ENCODE measurements around the gene CALCOCO2. TPM values are rescaled to one million over a fixed set of nuclear protein-coding genes. Genes with fewer than 3 reads are reported as not detected.

Gene CALCOCO2
- total and polyA plus RNA-seq, 2 of the 13 experiments (the other 11 are each of a cell fraction or from before 2014, with no cell fraction given), result 72.9 to 111 TPM

DNA sequence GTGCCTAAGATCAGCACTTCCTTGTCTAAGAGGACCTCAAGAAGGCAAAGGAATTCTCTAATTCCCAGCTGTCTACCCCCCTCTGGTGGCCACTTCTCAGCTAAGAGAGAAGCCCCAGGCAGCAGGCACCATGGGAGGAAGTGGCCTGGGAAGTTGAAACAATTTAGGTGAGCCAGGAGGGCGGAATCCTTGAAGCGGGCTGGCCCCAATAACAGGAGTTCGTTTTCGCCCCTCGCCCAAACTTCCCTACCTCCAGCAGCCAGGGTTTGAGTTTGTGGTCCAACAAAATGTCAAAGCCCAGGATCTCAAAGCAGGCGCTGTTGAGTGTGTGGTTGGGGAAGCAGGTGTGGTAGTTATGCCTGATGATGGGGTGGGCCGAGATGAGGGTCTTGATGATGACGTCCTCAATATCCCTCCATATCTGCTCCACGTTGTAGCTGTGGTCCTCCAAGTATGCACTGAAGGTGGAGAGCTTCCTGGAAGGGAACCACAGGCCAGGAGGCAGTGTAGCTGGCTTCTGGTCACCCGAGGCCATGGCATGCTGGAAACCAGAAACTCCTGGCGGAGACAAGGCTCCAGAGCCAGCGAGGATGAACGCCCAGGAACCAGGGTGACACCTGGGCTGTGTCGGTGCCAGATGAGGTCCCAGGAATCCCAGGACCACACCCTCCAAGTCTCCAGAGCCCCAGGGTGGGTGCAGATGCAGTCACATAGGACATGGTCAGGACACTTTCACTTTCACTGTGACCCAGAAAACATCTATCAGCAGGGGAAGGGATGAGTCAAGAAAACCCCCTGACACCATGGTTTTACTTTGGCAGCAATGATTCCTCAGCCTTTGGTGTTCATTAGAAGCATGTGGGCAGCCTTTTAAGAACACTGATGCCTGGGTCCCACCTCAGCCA lies 39.5 kb upstream of the CALCOCO2 start (continued):
- TF ChIP-seq, protein P1, sequence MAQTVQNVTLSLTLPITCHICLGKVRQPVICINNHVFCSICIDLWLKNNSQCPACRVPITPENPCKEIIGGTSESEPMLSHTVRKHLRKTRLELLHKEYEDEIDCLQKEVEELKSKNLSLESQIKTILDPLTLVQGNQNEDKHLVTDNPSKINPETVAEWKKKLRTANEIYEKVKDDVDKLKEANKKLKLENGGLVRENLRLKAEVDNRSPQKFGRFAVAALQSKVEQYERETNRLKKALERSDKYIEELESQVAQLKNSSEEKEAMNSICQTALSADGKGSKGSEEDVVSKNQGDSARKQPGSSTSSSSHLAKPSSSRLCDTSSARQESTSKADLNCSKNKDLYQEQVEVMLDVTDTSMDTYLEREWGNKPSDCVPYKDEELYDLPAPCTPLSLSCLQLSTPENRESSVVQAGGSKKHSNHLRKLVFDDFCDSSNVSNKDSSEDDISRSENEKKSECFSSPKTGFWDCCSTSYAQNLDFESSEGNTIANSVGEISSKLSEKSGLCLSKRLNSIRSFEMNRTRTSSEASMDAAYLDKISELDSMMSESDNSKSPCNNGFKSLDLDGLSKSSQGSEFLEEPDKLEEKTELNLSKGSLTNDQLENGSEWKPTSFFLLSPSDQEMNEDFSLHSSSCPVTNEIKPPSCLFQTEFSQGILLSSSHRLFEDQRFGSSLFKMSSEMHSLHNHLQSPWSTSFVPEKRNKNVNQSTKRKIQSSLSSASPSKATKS (CRISPR knock-in tag; IDR thresholded peaks at IDR 0.05), result no peak
- no peak for TF ChIP-seq HDAC6 (IDR thresholded peaks at IDR 0.05; ENCODE audit: low read depth, low read length)
- TF ChIP-seq, protein P2, sequence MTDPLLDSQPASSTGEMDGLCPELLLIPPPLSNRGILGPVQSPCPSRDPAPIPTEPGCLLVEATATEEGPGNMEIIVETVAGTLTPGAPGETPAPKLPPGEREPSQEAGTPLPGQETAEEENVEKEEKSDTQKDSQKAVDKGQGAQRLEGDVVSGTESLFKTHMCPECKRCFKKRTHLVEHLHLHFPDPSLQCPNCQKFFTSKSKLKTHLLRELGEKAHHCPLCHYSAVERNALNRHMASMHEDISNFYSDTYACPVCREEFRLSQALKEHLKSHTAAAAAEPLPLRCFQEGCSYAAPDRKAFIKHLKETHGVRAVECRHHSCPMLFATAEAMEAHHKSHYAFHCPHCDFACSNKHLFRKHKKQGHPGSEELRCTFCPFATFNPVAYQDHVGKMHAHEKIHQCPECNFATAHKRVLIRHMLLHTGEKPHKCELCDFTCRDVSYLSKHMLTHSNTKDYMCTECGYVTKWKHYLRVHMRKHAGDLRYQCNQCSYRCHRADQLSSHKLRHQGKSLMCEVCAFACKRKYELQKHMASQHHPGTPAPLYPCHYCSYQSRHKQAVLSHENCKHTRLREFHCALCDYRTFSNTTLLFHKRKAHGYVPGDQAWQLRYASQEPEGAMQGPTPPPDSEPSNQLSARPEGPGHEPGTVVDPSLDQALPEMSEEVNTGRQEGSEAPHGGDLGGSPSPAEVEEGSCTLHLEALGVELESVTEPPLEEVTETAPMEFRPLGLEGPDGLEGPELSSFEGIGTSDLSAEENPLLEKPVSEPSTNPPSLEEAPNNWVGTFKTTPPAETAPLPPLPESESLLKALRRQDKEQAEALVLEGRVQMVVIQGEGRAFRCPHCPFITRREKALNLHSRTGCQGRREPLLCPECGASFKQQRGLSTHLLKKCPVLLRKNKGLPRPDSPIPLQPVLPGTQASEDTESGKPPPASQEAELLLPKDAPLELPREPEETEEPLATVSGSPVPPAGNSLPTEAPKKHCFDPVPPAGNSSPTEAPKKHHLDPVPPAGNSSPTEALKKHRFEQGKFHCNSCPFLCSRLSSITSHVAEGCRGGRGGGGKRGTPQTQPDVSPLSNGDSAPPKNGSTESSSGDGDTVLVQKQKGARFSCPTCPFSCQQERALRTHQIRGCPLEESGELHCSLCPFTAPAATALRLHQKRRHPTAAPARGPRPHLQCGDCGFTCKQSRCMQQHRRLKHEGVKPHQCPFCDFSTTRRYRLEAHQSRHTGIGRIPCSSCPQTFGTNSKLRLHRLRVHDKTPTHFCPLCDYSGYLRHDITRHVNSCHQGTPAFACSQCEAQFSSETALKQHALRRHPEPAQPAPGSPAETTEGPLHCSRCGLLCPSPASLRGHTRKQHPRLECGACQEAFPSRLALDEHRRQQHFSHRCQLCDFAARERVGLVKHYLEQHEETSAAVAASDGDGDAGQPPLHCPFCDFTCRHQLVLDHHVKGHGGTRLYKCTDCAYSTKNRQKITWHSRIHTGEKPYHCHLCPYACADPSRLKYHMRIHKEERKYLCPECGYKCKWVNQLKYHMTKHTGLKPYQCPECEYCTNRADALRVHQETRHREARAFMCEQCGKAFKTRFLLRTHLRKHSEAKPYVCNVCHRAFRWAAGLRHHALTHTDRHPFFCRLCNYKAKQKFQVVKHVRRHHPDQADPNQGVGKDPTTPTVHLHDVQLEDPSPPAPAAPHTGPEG (CRISPR knock-in tag; IDR thresholded peaks at IDR 0.05), result 0 out of 2 replicates have a peak, but pooled peaks have one; percentile 1
- TF ChIP-seq LCORL (IDR thresholded peaks at IDR 0.05), result no peak
- peak; percentile 69 for TF ChIP-seq LCORL (CRISPR knock-in tag; IDR thresholded peaks at IDR 0.05)
- TF ChIP-seq ZNF629 (CRISPR knock-in tag; conservative IDR thresholded peaks at IDR 0.05), result 0 out of 2 replicates have a peak, but pooled peaks have one; percentile 16
- TF ChIP-seq ZNF614 (CRISPR knock-in tag; IDR thresholded peaks at IDR 0.05; ENCODE audit: borderline replicate concordance), result no peak
- no peak; the same call in 1 of the 2 replicates for TF ChIP-seq ZNF558 (CRISPR knock-in tag; IDR thresholded peaks at IDR 0.05; ENCODE audit: borderline replicate concordance)
- TF ChIP-seq JUN (CRISPR knock-in tag; IDR thresholded peaks at IDR 0.05), result no peak
- no peak for TF ChIP-seq MAFG (CRISPR knock-in tag; IDR thresholded peaks at IDR 0.05)
- no peak for TF ChIP-seq NR2C2 (CRISPR knock-in tag; IDR thresholded peaks at IDR 0.05; ENCODE audit: borderline replicate concordance)
- TF ChIP-seq ZNF569 (CRISPR knock-in tag; IDR thresholded peaks at IDR 0.05; ENCODE audit: borderline replicate concordance), result no peak
- TF ChIP-seq SNAI1 (CRISPR knock-in tag; IDR thresholded peaks at IDR 0.05; ENCODE audit: borderline replicate concordance), result no peak
- TF ChIP-seq ZNF607 (CRISPR knock-in tag; IDR thresholded peaks at IDR 0.05; ENCODE audit: borderline replicate concordance), result 0 out of 2 replicates have a peak, but pooled peaks have one; percentile 45
- TF ChIP-seq ZNF589 (CRISPR knock-in tag; conservative IDR thresholded peaks at IDR 0.05), result no peak
- TF ChIP-seq, protein P3, sequence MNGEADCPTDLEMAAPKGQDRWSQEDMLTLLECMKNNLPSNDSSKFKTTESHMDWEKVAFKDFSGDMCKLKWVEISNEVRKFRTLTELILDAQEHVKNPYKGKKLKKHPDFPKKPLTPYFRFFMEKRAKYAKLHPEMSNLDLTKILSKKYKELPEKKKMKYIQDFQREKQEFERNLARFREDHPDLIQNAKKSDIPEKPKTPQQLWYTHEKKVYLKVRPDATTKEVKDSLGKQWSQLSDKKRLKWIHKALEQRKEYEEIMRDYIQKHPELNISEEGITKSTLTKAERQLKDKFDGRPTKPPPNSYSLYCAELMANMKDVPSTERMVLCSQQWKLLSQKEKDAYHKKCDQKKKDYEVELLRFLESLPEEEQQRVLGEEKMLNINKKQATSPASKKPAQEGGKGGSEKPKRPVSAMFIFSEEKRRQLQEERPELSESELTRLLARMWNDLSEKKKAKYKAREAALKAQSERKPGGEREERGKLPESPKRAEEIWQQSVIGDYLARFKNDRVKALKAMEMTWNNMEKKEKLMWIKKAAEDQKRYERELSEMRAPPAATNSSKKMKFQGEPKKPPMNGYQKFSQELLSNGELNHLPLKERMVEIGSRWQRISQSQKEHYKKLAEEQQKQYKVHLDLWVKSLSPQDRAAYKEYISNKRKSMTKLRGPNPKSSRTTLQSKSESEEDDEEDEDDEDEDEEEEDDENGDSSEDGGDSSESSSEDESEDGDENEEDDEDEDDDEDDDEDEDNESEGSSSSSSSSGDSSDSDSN (CRISPR knock-in tag; IDR thresholded peaks at IDR 0.05), result peak; percentile 56
- TF ChIP-seq, protein P4, sequence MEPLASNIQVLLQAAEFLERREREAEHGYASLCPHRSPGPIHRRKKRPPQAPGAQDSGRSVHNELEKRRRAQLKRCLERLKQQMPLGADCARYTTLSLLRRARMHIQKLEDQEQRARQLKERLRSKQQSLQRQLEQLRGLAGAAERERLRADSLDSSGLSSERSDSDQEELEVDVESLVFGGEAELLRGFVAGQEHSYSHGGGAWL (CRISPR knock-in tag; IDR thresholded peaks at IDR 0.05), result 0 out of 2 replicates have a peak, but pooled peaks have one; percentile 34
